Activated CD8-positive, alpha-beta memory T cell treated with anti-CD3 and anti-CD28 coated beads for 36 hours (primary cell): ENCODE data around the gene SF3B6. TPM values are rescaled to one million over a fixed set of nuclear protein-coding genes. Genes with fewer than 3 reads are reported as not detected.
"Not testable (repeated sequence)": the region's sequence is repeated elsewhere in the genome, so short reads cannot be mapped to it uniquely, and the experiment has no call there.

ENCODE experiments used
- CTCF ChIA-PET: fragments of 350-600 bp; sonication (Branson Sonifier 250); formaldehyde crosslinking; loops from one replicate; lab custom pipeline; 2021; ENCODE audit warnings: antibody characterized with exemption; lab: Charles Lee
- POLR2A ChIA-PET: fragments of 350-600 bp; sonication (Branson Sonifier 250); formaldehyde crosslinking; loops from one replicate; lab custom pipeline; 2021; ENCODE audit warnings: antibody characterized with exemption; lab: Charles Lee
- total RNA-seq, 2 experiments: library from RNA; stranded (reverse); gene quantifications; one replicate each; pipeline ENCODE4 v1.2.3, GENCODE V29; 2021

Gene SF3B6
- 100 to 1,000 TPM; 147 to 151 TPM for total RNA-seq

GRCh38 chr2:24075915-24076848 is at the start of gene SF3B6:
TSS of gene SF3B6 (minus strand) at chr2:24076326. CDS start at chr2:24076229, 97 bp downstream.
- POLR2A ChIA-PET: interaction anchor here (0.6 to 1.5 kb wide), 10 partner anchors 8 to 251 kb away, joined by 3 to 10 read pairs (median 4); partner anchors contain the start of genes ATAD2B, FAM228B, FKBP1B and TP53I3
- CTCF ChIA-PET: interaction anchor here (1.2 to 1.9 kb wide), 4 partner anchors 8 to 149 kb away, joined by 3 to 9 read pairs (median 6); partner anchors contain the start of genes ATAD2B, TP53I3 and WDCP

- CTCF ChIA-PET: interaction anchor here (0.6 to 1.5 kb wide), 2 partner anchors 27 to 39 kb away, joined by 4 to 6 read pairs; partner anchors contain the start of gene TP53I3
- POLR2A ChIA-PET: interaction anchor here (0.6 to 1.7 kb wide), 3 partner anchors 48 to 206 kb away, joined by 3 to 5 read pairs (median 5); partner anchors contain the start of genes ATAD2B and SF3B6
Observed at GRCh38 chr2:24123922-24124580, 47.9 kb upstream of the SF3B6 start.

DNA sequence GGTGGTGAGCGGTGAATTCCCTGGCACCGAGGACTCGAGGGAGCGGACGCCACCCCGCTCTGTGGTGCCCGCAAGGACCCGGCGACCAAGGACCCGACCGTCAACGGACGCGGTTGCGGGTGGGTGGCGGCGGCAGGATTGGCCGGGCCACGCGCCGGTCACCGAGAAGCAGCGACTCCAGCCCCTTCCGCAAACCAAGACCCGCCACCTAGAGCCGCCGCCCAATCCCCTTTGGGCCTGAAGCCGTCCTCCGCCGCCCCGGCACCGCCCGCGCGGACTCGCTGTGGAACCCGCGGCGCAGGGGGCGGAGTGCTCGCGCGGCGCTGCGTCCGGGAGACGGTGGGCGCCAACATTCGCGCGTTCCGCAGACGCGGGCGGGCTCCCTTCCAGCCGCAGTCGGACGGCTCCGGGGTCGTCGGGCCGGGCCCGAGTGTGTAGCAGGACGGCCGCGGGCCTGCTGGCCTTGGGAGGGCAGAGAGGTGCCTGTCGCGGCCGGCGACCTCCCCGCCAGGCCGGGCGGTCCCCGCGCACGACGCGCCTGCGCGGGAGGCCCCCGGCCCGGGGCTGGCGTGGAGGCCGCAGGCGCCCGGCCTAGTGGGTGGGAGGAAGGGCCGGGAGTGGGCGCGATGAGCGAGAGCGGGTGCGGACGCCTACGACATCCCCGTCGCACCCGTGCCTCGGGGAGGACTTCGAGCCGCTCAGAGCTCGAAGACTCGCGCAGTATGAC is 47.2 kb upstream of the SF3B6 start, which contains the start of the genes FAM228B and PFN4:
Gene FAM228B (plus strand): TSS at position 275 of the 727 bp plus-strand sequence. CDS start 893 bp downstream, outside the sequence.
Gene PFN4 (minus strand): TSS at position 140 of the 727 bp plus-strand sequence. CDS start 799 bp downstream, outside the sequence.
- POLR2A ChIA-PET: interaction anchor here (0.7 to 1.7 kb wide), 2 partner anchors 47 to 197 kb away, joined by 3 to 5 read pairs; partner anchors contain the start of genes ATAD2B and SF3B6
- CTCF ChIA-PET: interaction anchor here (0.6 kb wide), 1 partner anchor 26 kb away, joined by 4 read pairs; no protein-coding TSS in a partner anchor

GRCh38 chr2:24122366-24123194 is 46.5 kb upstream of the SF3B6 start:
- ChIA-PET CTCF (interaction anchor here (0.5 to 1.3 kb wide), 3 partner anchors 38 to 192 kb away, joined by 4 to 5 read pairs (median 4); partner anchors contain the start of gene TP53I3), POLR2A (interaction anchor here (0.5 kb wide), 1 partner anchor 174 kb away, joined by 3 read pairs; no protein-coding TSS in a partner anchor)

DNA sequence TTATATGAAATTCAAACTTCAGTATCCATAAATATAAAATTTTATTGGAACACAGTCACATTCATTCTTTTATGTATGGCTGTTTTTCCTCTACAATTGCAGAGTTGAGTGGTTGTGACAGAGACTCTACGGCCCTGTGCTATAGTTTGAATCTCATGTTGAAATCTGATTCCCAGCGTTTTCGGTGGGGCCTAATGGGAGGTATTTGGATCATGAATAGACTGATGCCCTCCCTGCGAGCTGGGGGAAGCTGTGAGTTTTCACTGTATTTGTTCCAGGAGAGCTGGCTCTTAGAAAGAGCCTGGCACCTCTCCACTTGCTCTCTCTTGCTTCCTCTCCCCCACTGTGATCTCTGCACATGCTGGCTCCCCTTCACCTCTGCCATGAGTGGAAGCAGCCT is 45.3 kb upstream of the SF3B6 start:
- CTCF ChIA-PET: interaction anchor here (1.3 kb wide), 1 partner anchor 37 kb away, joined by 5 read pairs; the partner anchor contains the start of gene TP53I3
- POLR2A ChIA-PET: no interaction called here

DNA sequence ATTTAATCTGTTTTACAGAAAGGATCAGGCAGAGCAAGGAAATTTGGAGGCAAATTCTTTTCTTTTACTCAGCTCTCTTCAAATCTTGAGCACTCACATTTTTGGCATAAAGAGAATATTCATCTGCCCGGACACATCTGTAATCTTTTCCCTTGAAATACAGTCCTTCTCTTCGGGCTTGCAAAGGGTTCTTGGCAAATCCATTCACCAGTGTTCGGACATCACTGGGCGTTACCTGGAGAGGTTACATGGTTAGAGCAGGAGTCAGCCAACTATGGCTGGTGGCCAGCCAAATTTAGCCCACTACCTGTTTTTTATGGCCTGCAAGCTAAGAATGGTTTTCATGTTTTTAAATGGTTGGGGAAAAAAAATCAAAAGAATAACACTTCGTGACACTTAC is 44.9 kb upstream of the SF3B6 start:
- POLR2A ChIA-PET: interaction anchor here (0.6 kb wide), 1 partner anchor 256 kb away, joined by 4 read pairs; no protein-coding TSS in a partner anchor
- CTCF ChIA-PET: interaction anchor here (1.3 kb wide), 1 partner anchor 37 kb away, joined by 5 read pairs; the partner anchor contains the start of gene TP53I3

DNA sequence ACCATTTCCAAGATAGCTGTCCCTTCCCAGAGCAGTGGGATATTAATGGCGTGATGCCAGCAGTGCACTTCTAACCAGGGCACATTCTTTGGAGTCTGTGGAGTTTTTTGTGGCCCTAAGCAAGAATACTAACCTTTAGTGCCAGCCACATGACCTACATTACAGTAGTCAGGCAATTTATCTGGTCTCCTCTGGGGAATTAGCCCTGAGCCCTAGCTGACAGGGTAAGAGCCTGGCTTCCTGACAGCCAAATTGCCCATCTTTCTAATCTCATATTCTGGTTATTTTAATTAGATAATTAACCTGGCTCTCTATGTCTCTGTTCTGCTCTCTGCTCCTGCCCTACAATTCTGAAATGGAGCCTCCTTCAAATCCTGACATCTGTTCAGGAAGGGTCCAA is 41.8 kb upstream of the SF3B6 start:
- CTCF ChIA-PET: interaction anchor here (0.6 kb wide), 1 partner anchor 156 kb away, joined by 4 read pairs; no protein-coding TSS in a partner anchor
- POLR2A ChIA-PET: no interaction called here

- ChIA-PET CTCF (no interaction called here), POLR2A (no interaction called here)
Observed at GRCh38 chr2:24115057-24115456, 38.9 kb upstream of the SF3B6 start.

DNA sequence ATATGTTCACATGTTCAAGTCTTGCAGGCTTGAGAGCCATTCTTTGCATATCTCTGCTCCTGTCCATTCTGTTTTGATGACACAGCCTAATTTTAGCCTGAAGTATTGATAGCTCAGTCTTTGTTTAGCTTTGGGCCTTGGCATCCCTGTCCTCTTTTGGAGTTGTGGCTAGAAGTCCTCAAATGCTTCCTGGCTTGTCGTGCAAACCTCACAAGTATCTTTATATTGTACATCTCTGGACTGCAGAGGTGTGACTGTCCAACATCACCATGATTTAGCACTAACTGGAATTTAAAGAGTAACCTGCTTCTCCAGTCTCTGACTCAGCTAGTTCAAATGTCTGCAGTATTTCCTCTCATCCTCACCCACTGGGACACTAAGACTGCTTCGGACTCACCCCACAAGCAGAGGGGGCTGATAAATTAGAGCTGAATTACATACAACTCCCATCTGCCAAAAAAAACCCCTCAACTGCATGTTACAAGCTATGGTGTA is 35.3 kb upstream of the SF3B6 start:
- ChIA-PET POLR2A (no interaction called here), CTCF (interaction anchor here (1.3 to 1.4 kb wide), 2 partner anchors 27 to 53 kb away, joined by 5 to 6 read pairs; partner anchors contain the start of gene TP53I3)

- POLR2A ChIA-PET: no interaction called here
- CTCF ChIA-PET: interaction anchor here (1.3 to 1.4 kb wide), 2 partner anchors 27 to 53 kb away, joined by 5 to 6 read pairs; partner anchors contain the start of gene TP53I3
Observed at GRCh38 chr2:24110660-24111303, 34.7 kb upstream of the SF3B6 start.

DNA sequence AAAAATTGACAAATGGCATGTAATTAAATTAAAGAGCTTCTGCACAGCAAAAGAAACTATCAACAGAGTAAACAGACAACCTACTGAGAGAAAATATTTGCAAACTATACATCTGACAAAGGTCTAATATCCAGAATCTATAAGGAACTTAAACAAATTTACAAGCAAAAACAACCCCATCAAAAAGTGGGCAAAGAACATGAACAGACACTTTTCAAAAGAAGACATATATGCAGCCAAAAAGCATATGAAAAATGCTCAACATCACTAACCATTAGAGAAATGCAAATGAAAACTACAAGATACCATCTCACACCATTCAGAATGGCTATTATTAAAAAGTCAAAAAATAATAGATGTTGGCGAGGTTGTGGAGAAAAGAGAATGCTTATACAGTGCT is 33.3 kb upstream of the SF3B6 start:
- POLR2A ChIA-PET, CTCF ChIA-PET: not testable (repeated sequence)

GRCh38 chr2:24107336-24107735 is 31.2 kb upstream of the SF3B6 start:
- ChIA-PET POLR2A (no interaction called here), CTCF (no interaction called here)

DNA sequence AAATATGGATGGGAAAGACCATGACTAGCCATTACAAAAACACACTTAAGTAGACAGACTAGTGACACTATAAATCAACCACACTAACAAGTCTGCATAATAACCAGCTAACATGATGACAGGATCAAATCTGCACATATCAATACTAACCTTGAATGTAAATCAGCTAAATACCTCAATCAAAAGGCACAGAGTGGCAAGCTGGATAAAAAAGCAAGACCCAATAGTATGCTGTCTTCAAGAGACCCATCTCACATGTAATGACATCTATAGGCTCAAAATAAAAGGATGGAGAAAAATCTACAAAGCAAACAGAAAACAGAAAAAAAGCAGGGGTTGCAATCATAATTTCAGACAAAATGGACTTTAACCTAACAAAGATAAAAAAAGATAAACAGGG is 30.7 kb upstream of the SF3B6 start:
- CTCF ChIA-PET: no interaction called here
- POLR2A ChIA-PET: no interaction called here

DNA sequence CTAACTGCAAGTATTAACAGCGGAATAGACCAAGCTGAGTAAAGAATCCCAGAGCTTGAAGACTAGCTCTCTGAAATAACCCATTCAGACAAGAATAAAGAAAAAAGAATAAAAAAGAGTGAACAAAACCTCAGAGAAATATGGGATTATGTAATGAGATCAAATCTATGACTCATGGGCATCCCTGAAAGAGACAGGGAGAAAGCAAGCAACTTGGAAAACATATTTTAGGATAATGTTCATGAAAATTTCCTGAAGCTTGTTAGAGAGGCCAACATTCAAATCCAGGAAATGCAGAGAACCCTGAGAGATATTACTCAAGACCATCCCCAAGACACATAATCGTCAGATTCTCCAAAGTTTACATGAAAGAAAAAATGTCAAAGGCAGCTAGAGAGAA is 29.7 kb upstream of the SF3B6 start:
- CTCF ChIA-PET: interaction anchor here (1.8 kb wide), 1 partner anchor 21 kb away, joined by 7 read pairs; the partner anchor contains the start of gene TP53I3
- POLR2A ChIA-PET: no interaction called here

DNA sequence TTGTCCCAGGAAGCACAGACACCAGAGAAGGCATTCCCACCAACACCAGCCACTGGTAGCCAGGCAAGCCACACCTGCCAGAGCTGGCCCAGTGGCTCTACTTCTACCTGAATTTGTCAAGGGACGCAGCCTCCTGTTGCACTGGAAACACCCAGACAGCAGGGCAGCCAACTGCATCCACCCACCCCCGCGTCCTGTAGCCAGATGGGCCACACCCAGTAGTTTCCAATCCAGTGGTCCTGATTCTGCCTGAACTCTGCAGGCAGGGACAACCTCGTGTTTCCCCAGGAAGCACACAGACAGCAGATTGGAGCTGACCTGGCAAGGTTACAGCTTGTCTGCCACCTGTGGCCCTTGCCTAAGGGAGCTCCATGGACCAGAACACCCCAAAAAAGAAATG is 28.8 kb upstream of the SF3B6 start:
- CTCF ChIA-PET: interaction anchor here (1.8 kb wide), 1 partner anchor 20 kb away, joined by 7 read pairs; the partner anchor contains the start of gene TP53I3

DNA sequence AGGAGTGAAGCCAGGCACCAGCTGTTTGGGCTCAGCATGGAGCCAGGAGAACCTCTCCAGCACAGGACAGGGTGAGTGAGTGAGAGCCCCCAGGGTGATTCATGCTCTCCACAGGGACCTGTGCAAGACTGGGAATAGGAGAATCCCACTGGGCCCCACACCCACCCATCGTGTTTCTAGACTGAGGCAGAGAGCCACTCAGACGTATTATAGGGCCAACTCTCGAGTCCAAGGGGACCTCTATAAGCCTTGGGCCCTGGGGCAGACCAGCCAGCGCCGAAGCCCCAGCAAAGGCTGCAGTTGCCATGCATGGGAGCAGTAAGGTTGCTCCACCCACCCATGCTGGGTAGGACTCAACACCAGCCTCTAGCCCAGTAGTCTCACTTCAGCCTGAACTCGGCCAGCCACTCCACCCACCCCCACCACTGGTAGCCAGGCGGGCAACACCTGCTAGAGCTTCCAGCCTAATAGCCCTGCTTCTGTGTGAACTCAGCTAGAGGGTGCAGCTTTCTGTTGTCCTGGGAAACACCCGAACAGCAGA is 28.1 kb upstream of the SF3B6 start:
- CTCF ChIA-PET: interaction anchor here (1.8 kb wide), 1 partner anchor 20 kb away, joined by 7 read pairs; the partner anchor contains the start of gene TP53I3
- POLR2A ChIA-PET: no interaction called here

More for the DNA sequence above, 28.8 kb upstream of the SF3B6 start:
- POLR2A ChIA-PET: no interaction called here
